GM23338 (cell line): ENCODE results near the gene SOX10. TPM values are rescaled to one million over a fixed set of nuclear protein-coding genes. Genes with fewer than 3 reads are reported as not detected.

Experiments
- ATAC-seq: fragments of 200-7000 bp; cut with Tn5 transposase; 3 replicates; pipeline ENCODE4 v1.9.1; 2020
- DNase-seq: peaks from one replicate; pipeline ENCODE4 v3.0.0-alpha.2; 2015; ENCODE audit warnings: low spot score
- H2AFZ ChIP-seq: fragments of 200-600 bp; sonication (generic); 2 replicates; pipeline ENCODE4 v1.8.0; 2016; ENCODE audit warnings: antibody characterized with exemption, mild to moderate bottlenecking, moderate library complexity
- H3F3A ChIP-seq: fragments of 200-600 bp; sonication (generic); replicated peaks from 2 replicates; pipeline ENCODE4 v1.8.0; 2017; ENCODE audit warnings: antibody characterized with exemption, mixed run types, low read depth
- H3K27ac ChIP-seq: fragments of 200-600 bp; sonication (generic); 2 replicates; pipeline ENCODE4 v1.6.1; 2016; ENCODE audit warnings: low read depth
- H3K27me3 ChIP-seq: fragments of 200-600 bp; sonication (generic); 2 replicates; pipeline ENCODE4 v1.8.0; 2016; ENCODE audit warnings: mild to moderate bottlenecking, mixed run types, moderate library complexity; ENCODE audit not compliant: insufficient read depth
- H3K36me3 ChIP-seq: fragments of 200-600 bp; sonication (generic); 2 replicates; pipeline ENCODE4 v1.8.0; 2016; ENCODE audit warnings: mild to moderate bottlenecking; ENCODE audit not compliant: insufficient read depth
- H3K4me1 ChIP-seq: fragments of 200-600 bp; sonication (generic); 2 replicates; pipeline ENCODE4 v1.8.0; 2016; ENCODE audit warnings: mild to moderate bottlenecking, moderate library complexity; ENCODE audit not compliant: insufficient read depth
- H3K4me2 ChIP-seq: fragments of 200-600 bp; sonication (generic); 2 replicates; pipeline ENCODE4 v1.7.1; 2017; ENCODE audit warnings: mixed run types
- H3K4me3 ChIP-seq: fragments of 200-600 bp; sonication (generic); 2 replicates; pipeline ENCODE4 v1.6.1; 2016; ENCODE audit warnings: mixed run types
- H3K79me2 ChIP-seq: fragments of 200-600 bp; sonication (generic); replicated peaks from 2 replicates; pipeline ENCODE4 v1.8.0; 2017; ENCODE audit warnings: mild to moderate bottlenecking; ENCODE audit not compliant: insufficient read depth
- H3K9me2 ChIP-seq: fragments of 200-600 bp; sonication (generic); 2 replicates; pipeline ENCODE4 v1.8.0; 2017; ENCODE audit not compliant: insufficient read depth
- H4K20me1 ChIP-seq: fragments of 200-600 bp; sonication (generic); replicated peaks from 2 replicates; pipeline ENCODE4 v1.8.0; 2017; ENCODE audit warnings: mild to moderate bottlenecking; ENCODE audit not compliant: insufficient read depth
- H3K27ac Mint-ChIP-seq: 2 replicates; pipeline ENCODE4 v1.8.0; 2020; ENCODE audit warnings: inconsistent platforms, mild to moderate bottlenecking, moderate library complexity, mixed read lengths
- H3K27me3 Mint-ChIP-seq: 3 replicates; pipeline ENCODE4 v1.8.0; 2022; ENCODE audit warnings: low read depth, mild to moderate bottlenecking, moderate library complexity, mixed read lengths, inconsistent platforms; ENCODE audit not compliant: insufficient read depth, poor library complexity
- H3K36me3 Mint-ChIP-seq: 3 replicates; pipeline ENCODE4 v1.8.0; 2021; ENCODE audit warnings: low read depth, mild to moderate bottlenecking, inconsistent platforms, moderate library complexity, mixed read lengths
- H3K4me1 Mint-ChIP-seq: 3 replicates; pipeline ENCODE4 v1.8.0; 2020; ENCODE audit warnings: mild to moderate bottlenecking, inconsistent platforms, mixed read lengths
- H3K4me3 Mint-ChIP-seq: 3 replicates; pipeline ENCODE4 v1.8.0; 2021; ENCODE audit warnings: moderate library complexity, mild to moderate bottlenecking, inconsistent platforms, mixed read lengths
- H3K9me3 Mint-ChIP-seq: 3 replicates; pipeline ENCODE4 v1.8.0; 2020; ENCODE audit warnings: moderate library complexity, mild to moderate bottlenecking, inconsistent platforms, mixed read lengths
- CREB1 ChIP-seq: fragments of 250-450 bp; sonication (Bioruptor Pico); IDR thresholded peaks from 2 replicates; pipeline ENCODE4 v1.5.0; 2020; ENCODE audit warnings: low read depth, mild to moderate bottlenecking, moderate library complexity
- EZH2 ChIP-seq: fragments of 200-600 bp; sonication (generic); IDR thresholded peaks from one replicate; pipeline ENCODE4 v1.8.0; 2017; ENCODE audit warnings: antibody characterized with exemption, mild to moderate bottlenecking, low read depth; ENCODE audit not compliant: unreplicated experiment
- EZH2phosphoT487 ChIP-seq: fragments of 200-600 bp; sonication (generic); IDR thresholded peaks from one replicate; pipeline ENCODE4 v1.8.1; 2018; ENCODE audit warnings: antibody characterized with exemption; ENCODE audit not compliant: unreplicated experiment
- JUNB ChIP-seq: IDR thresholded peaks from one replicate; pipeline ENCODE4 v1.6.1; 2016; ENCODE audit warnings: antibody characterized with exemption; ENCODE audit not compliant: unreplicated experiment
- NANOG ChIP-seq: IDR thresholded peaks from 2 replicates; pipeline ENCODE4 v1.6.1; 2016; ENCODE audit warnings: antibody characterized with exemption, borderline replicate concordance
- STAT1 ChIP-seq: IDR thresholded peaks from one replicate; pipeline ENCODE4 v1.6.1; 2016; ENCODE audit warnings: antibody characterized with exemption; ENCODE audit not compliant: unreplicated experiment
- ZNF114 ChIP-seq: fragments of 250-450 bp; sonication (Bioruptor Pico); IDR thresholded peaks from 2 replicates; pipeline ENCODE4 v1.5.0; 2020; ENCODE audit warnings: mild to moderate bottlenecking, moderate library complexity
- ZNF331 ChIP-seq: fragments of 250-450 bp; sonication (Bioruptor Pico); IDR thresholded peaks from 2 replicates; pipeline ENCODE4 v1.5.0; 2020; ENCODE audit warnings: low read depth, mild to moderate bottlenecking, moderate library complexity
- polyA plus RNA-seq: library from polyadenylated mRNA; unstranded; fragments of >200 nt; fragmentation: Nextera tagmentation; extraction: Ambion mirVana; gene quantifications from 2 replicates; pipeline ENCODE4 v1.2.1, GENCODE V29; 2016
- total RNA-seq: library from RNA; depleted of rRNA; stranded (reverse); fragments of >200 nt; shearing (Covaris generic); gene quantifications from 2 replicates; pipeline ENCODE4 v1.2.3, GENCODE V29; 2014
- TF ChIP-seq, protein P1 (sequence below): IDR thresholded peaks from one replicate; pipeline ENCODE4 v1.6.1; 2018; ENCODE audit warnings: antibody characterized with exemption; ENCODE audit not compliant: unreplicated experiment
- TF ChIP-seq, protein P2 (sequence below): IDR thresholded peaks from 2 replicates; pipeline ENCODE4 v1.6.1; 2016; ENCODE audit warnings: antibody characterized with exemption
- TF ChIP-seq, protein P3 (sequence below), 2 experiments: fragments of 200-600 bp in 1 of 2; sonication (generic) in 1 of 2; conservative IDR thresholded peaks; 2 replicates each; pipeline versions ENCODE4 v1.5.1 to v1.6.1; 2016 to 2017; ENCODE audit warnings: antibody characterized with exemption in 2 of 2, low read depth in 2 of 2, mild to moderate bottlenecking in 2 of 2, moderate library complexity in 1 of 2
- TF ChIP-seq, protein P4 (sequence below): fragments of 250-450 bp; sonication (Bioruptor Pico); IDR thresholded peaks from 2 replicates; pipeline ENCODE4 v1.5.0; 2020; ENCODE audit warnings: mild to moderate bottlenecking, moderate library complexity

Gene SOX10
- total and polyA plus RNA-seq, 2 experiments from 2014 or later, result 1.1 to 2.1 TPM

DNA sequence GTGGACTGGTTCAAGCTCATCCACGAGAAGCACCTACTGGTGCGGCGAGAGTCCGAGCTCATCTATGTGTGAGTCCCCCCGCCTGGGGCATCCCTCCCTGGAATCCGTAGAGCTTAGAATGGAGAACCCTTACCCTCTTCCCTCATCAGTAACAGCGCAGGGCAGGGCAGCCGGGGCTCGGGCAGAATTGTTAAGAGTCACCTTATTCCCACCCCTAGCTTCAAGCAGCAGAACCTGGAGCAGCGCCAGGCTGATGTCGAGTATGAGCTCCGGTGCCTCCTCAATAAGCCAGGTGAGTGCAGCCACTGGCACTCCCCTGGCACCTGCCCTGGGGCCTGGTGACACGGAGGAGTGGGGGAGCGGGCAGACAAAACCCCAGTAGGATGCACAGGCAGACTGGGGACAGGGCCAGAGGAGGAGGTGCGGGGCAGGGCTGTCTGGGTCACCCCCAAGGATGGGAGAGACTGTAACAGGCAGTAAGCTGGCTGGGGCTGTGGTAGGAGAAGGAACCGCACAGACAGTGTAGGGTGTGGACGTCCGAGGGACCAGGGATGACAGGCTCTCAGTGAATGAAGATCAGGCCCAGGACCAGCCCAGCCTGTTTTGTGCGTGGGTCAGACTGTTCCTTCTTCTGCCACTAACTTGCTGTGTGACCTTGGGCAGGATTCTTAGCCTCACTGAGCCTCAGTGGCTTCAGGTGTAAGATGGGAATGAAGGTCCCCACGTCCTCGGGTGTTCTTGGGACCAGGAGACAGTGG, 51.4 kb downstream of the SOX10 start:
- TF ChIP-seq, protein P1, sequence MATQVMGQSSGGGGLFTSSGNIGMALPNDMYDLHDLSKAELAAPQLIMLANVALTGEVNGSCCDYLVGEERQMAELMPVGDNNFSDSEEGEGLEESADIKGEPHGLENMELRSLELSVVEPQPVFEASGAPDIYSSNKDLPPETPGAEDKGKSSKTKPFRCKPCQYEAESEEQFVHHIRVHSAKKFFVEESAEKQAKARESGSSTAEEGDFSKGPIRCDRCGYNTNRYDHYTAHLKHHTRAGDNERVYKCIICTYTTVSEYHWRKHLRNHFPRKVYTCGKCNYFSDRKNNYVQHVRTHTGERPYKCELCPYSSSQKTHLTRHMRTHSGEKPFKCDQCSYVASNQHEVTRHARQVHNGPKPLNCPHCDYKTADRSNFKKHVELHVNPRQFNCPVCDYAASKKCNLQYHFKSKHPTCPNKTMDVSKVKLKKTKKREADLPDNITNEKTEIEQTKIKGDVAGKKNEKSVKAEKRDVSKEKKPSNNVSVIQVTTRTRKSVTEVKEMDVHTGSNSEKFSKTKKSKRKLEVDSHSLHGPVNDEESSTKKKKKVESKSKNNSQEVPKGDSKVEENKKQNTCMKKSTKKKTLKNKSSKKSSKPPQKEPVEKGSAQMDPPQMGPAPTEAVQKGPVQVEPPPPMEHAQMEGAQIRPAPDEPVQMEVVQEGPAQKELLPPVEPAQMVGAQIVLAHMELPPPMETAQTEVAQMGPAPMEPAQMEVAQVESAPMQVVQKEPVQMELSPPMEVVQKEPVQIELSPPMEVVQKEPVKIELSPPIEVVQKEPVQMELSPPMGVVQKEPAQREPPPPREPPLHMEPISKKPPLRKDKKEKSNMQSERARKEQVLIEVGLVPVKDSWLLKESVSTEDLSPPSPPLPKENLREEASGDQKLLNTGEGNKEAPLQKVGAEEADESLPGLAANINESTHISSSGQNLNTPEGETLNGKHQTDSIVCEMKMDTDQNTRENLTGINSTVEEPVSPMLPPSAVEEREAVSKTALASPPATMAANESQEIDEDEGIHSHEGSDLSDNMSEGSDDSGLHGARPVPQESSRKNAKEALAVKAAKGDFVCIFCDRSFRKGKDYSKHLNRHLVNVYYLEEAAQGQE, result no peak
- TF ChIP-seq EZH2 (no peak), NANOG (no peak), ZNF331 (CRISPR knock-in tag) (no peak), CREB1 (CRISPR knock-in tag) (no peak), JUNB (no peak), STAT1 (no peak), EZH2phosphoT487 (no peak), ZNF114 (CRISPR knock-in tag) (no peak)
- TF ChIP-seq, protein P2, sequence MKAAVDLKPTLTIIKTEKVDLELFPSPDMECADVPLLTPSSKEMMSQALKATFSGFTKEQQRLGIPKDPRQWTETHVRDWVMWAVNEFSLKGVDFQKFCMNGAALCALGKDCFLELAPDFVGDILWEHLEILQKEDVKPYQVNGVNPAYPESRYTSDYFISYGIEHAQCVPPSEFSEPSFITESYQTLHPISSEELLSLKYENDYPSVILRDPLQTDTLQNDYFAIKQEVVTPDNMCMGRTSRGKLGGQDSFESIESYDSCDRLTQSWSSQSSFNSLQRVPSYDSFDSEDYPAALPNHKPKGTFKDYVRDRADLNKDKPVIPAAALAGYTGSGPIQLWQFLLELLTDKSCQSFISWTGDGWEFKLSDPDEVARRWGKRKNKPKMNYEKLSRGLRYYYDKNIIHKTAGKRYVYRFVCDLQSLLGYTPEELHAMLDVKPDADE, result no peak
- TF ChIP-seq, protein P3, sequence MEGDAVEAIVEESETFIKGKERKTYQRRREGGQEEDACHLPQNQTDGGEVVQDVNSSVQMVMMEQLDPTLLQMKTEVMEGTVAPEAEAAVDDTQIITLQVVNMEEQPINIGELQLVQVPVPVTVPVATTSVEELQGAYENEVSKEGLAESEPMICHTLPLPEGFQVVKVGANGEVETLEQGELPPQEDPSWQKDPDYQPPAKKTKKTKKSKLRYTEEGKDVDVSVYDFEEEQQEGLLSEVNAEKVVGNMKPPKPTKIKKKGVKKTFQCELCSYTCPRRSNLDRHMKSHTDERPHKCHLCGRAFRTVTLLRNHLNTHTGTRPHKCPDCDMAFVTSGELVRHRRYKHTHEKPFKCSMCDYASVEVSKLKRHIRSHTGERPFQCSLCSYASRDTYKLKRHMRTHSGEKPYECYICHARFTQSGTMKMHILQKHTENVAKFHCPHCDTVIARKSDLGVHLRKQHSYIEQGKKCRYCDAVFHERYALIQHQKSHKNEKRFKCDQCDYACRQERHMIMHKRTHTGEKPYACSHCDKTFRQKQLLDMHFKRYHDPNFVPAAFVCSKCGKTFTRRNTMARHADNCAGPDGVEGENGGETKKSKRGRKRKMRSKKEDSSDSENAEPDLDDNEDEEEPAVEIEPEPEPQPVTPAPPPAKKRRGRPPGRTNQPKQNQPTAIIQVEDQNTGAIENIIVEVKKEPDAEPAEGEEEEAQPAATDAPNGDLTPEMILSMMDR (conservative IDR thresholded peaks at IDR 0.05; ENCODE audit: low read depth in 2 of 2), result no peak
- TF ChIP-seq, protein P4, sequence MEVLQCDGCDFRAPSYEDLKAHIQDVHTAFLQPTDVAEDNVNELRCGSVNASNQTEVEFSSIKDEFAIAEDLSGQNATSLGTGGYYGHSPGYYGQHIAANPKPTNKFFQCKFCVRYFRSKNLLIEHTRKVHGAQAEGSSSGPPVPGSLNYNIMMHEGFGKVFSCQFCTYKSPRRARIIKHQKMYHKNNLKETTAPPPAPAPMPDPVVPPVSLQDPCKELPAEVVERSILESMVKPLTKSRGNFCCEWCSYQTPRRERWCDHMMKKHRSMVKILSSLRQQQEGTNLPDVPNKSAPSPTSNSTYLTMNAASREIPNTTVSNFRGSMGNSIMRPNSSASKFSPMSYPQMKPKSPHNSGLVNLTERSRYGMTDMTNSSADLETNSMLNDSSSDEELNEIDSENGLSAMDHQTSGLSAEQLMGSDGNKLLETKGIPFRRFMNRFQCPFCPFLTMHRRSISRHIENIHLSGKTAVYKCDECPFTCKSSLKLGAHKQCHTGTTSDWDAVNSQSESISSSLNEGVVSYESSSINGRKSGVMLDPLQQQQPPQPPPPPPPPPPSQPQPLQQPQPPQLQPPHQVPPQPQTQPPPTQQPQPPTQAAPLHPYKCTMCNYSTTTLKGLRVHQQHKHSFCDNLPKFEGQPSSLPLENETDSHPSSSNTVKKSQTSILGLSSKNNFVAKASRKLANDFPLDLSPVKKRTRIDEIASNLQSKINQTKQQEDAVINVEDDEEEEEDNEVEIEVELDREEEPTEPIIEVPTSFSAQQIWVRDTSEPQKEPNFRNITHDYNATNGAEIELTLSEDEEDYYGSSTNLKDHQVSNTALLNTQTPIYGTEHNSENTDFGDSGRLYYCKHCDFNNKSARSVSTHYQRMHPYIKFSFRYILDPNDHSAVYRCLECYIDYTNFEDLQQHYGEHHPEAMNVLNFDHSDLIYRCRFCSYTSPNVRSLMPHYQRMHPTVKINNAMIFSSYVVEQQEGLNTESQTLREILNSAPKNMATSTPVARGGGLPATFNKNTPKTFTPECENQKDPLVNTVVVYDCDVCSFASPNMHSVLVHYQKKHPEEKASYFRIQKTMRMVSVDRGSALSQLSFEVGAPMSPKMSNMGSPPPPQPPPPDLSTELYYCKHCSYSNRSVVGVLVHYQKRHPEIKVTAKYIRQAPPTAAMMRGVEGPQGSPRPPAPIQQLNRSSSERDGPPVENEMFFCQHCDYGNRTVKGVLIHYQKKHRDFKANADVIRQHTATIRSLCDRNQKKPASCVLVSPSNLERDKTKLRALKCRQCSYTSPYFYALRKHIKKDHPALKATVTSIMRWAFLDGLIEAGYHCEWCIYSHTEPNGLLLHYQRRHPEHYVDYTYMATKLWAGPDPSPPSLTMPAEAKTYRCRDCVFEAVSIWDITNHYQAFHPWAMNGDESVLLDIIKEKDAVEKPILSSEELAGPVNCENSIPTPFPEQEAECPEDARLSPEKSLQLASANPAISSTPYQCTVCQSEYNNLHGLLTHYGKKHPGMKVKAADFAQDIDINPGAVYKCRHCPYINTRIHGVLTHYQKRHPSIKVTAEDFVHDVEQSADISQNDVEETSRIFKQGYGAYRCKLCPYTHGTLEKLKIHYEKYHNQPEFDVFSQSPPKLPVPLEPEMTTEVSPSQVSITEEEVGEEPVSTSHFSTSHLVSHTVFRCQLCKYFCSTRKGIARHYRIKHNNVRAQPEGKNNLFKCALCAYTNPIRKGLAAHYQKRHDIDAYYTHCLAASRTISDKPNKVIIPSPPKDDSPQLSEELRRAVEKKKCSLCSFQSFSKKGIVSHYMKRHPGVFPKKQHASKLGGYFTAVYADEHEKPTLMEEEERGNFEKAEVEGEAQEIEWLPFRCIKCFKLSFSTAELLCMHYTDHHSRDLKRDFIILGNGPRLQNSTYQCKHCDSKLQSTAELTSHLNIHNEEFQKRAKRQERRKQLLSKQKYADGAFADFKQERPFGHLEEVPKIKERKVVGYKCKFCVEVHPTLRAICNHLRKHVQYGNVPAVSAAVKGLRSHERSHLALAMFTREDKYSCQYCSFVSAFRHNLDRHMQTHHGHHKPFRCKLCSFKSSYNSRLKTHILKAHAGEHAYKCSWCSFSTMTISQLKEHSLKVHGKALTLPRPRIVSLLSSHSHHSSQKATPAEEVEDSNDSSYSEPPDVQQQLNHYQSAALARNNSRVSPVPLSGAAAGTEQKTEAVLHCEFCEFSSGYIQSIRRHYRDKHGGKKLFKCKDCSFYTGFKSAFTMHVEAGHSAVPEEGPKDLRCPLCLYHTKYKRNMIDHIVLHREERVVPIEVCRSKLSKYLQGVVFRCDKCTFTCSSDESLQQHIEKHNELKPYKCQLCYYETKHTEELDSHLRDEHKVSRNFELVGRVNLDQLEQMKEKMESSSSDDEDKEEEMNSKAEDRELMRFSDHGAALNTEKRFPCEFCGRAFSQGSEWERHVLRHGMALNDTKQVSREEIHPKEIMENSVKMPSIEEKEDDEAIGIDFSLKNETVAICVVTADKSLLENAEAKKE (CRISPR knock-in tag), result no peak
- Mint-ChIP-seq H3K9me3 (no peaks in the 10 kb centered on the region), H3K27me3 (peaks cover 11% of the 10 kb centered on the region), H3K27ac (peak overlapping the region; percentile 73; the same call in 1 of the 2 replicates), H3K4me1 (peaks cover 9% of the 10 kb centered on the region), H3K4me3 (no peak overlapping the region), H3K36me3 (peaks cover 21% of the 10 kb centered on the region)
- no peaks in the 10 kb centered on the region; the same call in 1 of the 2 replicates for H4K20me1 ChIP-seq
- no peaks in the 10 kb centered on the region for H3K79me2 ChIP-seq
- H3K27ac ChIP-seq, result no peak overlapping the region
- H2AFZ ChIP-seq, result no peak overlapping the region
- 0 out of 2 replicates have a peak, but pooled peaks cover 7% of the 10 kb centered on the region for H3F3A ChIP-seq
- H3K27me3 ChIP-seq, result no peaks in the 10 kb centered on the region
- DNase-seq (no peak), ATAC-seq (no peak)
- H3K36me3 ChIP-seq, result 0 out of 2 replicates have a peak, but pooled peaks cover 5% of the 10 kb centered on the region
- H3K4me1 ChIP-seq, result no peaks in the 10 kb centered on the region
- H3K4me3 ChIP-seq, result no peak overlapping the region
- H3K4me2 ChIP-seq, result no peak overlapping the region
- no peaks in the 10 kb centered on the region for H3K9me2 ChIP-seq
